Neural progenitor cell (in vitro differentiated cells): ENCODE results near the gene C20orf204. TPM values are rescaled to one million over a fixed set of nuclear protein-coding genes. Genes with fewer than 3 reads are reported as not detected.

Source experiments
- DNase-seq: peaks from one replicate; pipeline ENCODE4 v3.0.0-alpha.2; 2016; ENCODE audit warnings: low spot score
- H2AFZ ChIP-seq: fragments of 200-600 bp; sonication (generic); replicated peaks from 2 replicates; pipeline ENCODE4 v1.6.1; 2016; ENCODE audit warnings: antibody characterized with exemption
- H3F3A ChIP-seq: fragments of 200-600 bp; sonication (generic); 2 replicates; pipeline ENCODE4 v1.6.1; 2016; ENCODE audit warnings: antibody characterized with exemption, low read depth
- H3K27ac ChIP-seq: fragments of 200-600 bp; sonication (generic); 2 replicates; pipeline ENCODE4 v1.5.1; 2016; ENCODE audit warnings: mild to moderate bottlenecking
- H3K27me3 ChIP-seq: fragments of 200-600 bp; sonication (generic); 2 replicates; pipeline ENCODE4 v1.6.1; 2016; ENCODE audit warnings: mild to moderate bottlenecking, moderate library complexity
- H3K36me3 ChIP-seq: fragments of 200-600 bp; sonication (generic); 2 replicates; pipeline ENCODE4 v1.5.1; 2016
- H3K4me1 ChIP-seq: fragments of 200-600 bp; sonication (generic); 2 replicates; pipeline ENCODE4 v1.6.1; 2016; ENCODE audit warnings: mixed run types
- H3K4me2 ChIP-seq: fragments of 200-600 bp; sonication (generic); 2 replicates; pipeline ENCODE4 v1.6.1; 2016
- H3K4me3 ChIP-seq: fragments of 200-600 bp; sonication (generic); 2 replicates; pipeline ENCODE4 v1.5.1; 2016
- H3K79me2 ChIP-seq: fragments of 200-600 bp; sonication (generic); 2 replicates; pipeline ENCODE4 v1.6.1; 2016; ENCODE audit warnings: low read depth
- H3K9ac ChIP-seq: fragments of 200-600 bp; sonication (generic); 2 replicates; pipeline ENCODE4 v1.6.1; 2016
- H3K9me3 ChIP-seq: fragments of 200-600 bp; sonication (generic); 2 replicates; pipeline ENCODE4 v1.5.1; 2016; ENCODE audit warnings: low read depth
- H4K20me1 ChIP-seq: fragments of 200-600 bp; sonication (generic); 2 replicates; pipeline ENCODE4 v1.6.1; 2016; ENCODE audit warnings: low read depth
- H3K27ac Mint-ChIP-seq: 3 replicates; pipeline ENCODE4 v1.8.0; 2021; ENCODE audit warnings: mixed read lengths
- H3K27me3 Mint-ChIP-seq: 2 replicates; pipeline ENCODE4 v1.8.0; 2022; ENCODE audit warnings: low read depth, mild to moderate bottlenecking, inconsistent platforms, moderate library complexity, mixed read lengths; ENCODE audit not compliant: insufficient read depth
- H3K36me3 Mint-ChIP-seq: 3 replicates; pipeline ENCODE4 v1.8.0; 2021; ENCODE audit warnings: mixed read lengths
- H3K4me1 Mint-ChIP-seq: 3 replicates; pipeline ENCODE4 v1.8.0; 2021; ENCODE audit warnings: mixed read lengths
- H3K4me3 Mint-ChIP-seq: 3 replicates; pipeline ENCODE4 v1.8.0; 2021; ENCODE audit warnings: mild to moderate bottlenecking, moderate library complexity, mixed read lengths
- H3K9me3 Mint-ChIP-seq: 3 replicates; pipeline ENCODE4 v1.8.0; 2020; ENCODE audit warnings: mixed read lengths
- CTCF ChIP-seq: fragments of 200-600 bp; sonication (generic); IDR thresholded peaks from 2 replicates; pipeline ENCODE4 v1.5.1; 2017; ENCODE audit warnings: antibody characterized with exemption, mild to moderate bottlenecking
- EZH2 ChIP-seq: fragments of 200-600 bp; sonication (generic); IDR thresholded peaks from 2 replicates; pipeline ENCODE4 v1.6.1; 2017; ENCODE audit warnings: antibody characterized with exemption, mild to moderate bottlenecking, moderate library complexity
- EZH2phosphoT487 ChIP-seq: fragments of 200-600 bp; sonication (generic); IDR thresholded peaks from 2 replicates; pipeline ENCODE4 v1.6.1; 2017; ENCODE audit warnings: antibody characterized with exemption
- total RNA-seq: library from RNA; depleted of rRNA; stranded (reverse); fragments of >200 nt; gene quantifications from 2 replicates; pipeline ENCODE4 v1.2.3, GENCODE V29; 2015; ENCODE audit warnings: low replicate concordance

The C20orf204 gene
- total RNA-seq, 1 donor from 2014 or later = 0.04 TPM

DNA sequence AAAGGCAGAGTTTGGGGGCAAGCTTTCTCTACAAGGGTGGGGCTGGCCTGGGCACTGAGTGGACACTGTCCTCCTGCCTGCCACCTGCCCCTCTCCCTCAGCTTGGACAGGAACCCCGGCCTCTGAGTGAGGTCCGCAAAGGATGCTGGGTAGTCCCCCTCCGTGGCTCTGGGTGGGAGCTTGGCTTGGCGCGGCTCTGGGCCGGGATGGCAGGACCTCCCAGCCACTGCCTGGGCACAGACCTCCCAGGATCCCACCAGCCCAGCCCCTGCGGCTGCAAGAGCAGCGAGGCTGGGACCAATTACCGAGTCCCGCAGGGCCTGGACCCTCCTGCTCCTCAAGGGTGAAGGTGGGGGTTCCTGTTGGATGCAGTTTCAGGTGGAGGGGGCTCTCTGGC lies 16.3 kb downstream of the C20orf204 start:
- Histone ChIP-seq H3K4me1 (peaks cover 8% of the 10 kb centered on the region), H3K9me3 (no peaks in the 10 kb centered on the region), H3K27me3 (peaks cover 60% of the 10 kb centered on the region), H4K20me1 (peaks cover 14% of the 10 kb centered on the region), H3K9ac (no peak overlapping the region), H3K27ac (no peak overlapping the region), H3K79me2 (no peaks in the 10 kb centered on the region), H2AFZ (no peak overlapping the region), H3K4me3 (no peak overlapping the region), H3K36me3 (no peaks in the 10 kb centered on the region), H3K4me2 (no peak overlapping the region), H3F3A (peaks cover 23% of the 10 kb centered on the region)
- TF ChIP-seq EZH2phosphoT487 = no peak
- TF ChIP-seq CTCF = no peak
- no peak for TF ChIP-seq EZH2
- Mint-ChIP-seq H3K9me3 (peaks cover 2% of the 10 kb centered on the region), H3K36me3 (no peaks in the 10 kb centered on the region), H3K4me1 (peaks cover 19% of the 10 kb centered on the region), H3K27ac (no peak overlapping the region), H3K27me3 (peaks cover 26% of the 10 kb centered on the region), H3K4me3 (no peak overlapping the region)
- DNase-seq = no peak

DNA sequence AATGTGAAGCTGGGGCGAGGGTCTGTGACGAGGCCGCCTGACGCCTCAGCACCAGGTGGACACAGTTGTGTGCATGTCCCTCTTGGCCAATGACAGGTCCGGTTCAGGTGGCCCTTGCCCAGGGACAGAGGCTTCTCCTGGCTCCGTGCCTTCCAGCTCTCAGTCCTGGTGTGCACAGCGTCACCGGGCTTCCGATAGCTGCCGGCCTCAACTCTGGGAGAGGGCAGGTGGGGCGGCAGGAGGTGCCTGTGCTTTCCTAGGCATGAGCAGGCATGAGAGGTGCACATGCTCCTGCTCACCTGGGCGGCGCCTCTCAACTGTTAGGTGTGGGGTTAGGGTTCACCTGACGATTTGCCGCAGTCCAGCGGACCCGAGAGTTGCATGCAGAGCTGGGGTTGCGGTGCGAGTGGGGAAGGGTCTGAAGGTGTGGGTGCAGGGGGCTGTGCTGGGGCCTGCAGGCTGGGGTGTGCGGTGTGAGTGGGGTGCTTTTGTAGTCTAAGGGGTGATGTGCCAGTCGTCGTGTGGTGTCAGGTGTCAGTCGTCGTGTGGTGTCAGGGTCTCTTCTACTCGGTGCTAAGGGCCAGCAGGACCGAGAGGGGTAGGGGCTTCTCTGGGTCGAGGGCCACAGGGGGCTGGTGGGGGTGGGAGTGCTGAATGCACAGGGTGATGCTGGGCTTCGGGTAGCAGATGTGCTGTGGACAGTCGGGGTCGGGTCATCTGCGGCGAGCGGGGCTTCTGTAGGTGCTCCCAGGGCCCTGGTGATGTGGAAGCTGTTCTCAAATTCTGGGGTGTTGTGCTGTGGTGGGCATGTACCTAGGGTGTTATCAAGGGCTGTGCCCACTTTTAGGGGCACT lies 17.2 kb downstream of the C20orf204 start:
- Mint-ChIP-seq H3K9me3 (peaks cover 2% of the 10 kb centered on the region), H3K27ac (no peak overlapping the region), H3K4me3 (peak overlapping the region; percentile 71), H3K27me3 (peaks cover 23% of the 10 kb centered on the region), H3K36me3 (no peaks in the 10 kb centered on the region), H3K4me1 (peaks cover 21% of the 10 kb centered on the region)
- no peak overlapping the region for H3K4me3 ChIP-seq
- no peaks in the 10 kb centered on the region for H3K9me3 ChIP-seq
- peaks cover 51% of the 10 kb centered on the region for H3K27me3 ChIP-seq
- H3K27ac ChIP-seq = no peak overlapping the region
- DNase-seq = no peak
- TF ChIP-seq EZH2phosphoT487 (no peak), CTCF (no peak), EZH2 (no peak)
- H3K36me3 ChIP-seq = no peaks in the 10 kb centered on the region
- H2AFZ ChIP-seq = no peak overlapping the region
- peaks cover 15% of the 10 kb centered on the region for H3F3A ChIP-seq
- peaks cover 8% of the 10 kb centered on the region for H3K4me1 ChIP-seq
- H3K4me2 ChIP-seq = no peak overlapping the region
- H3K9ac ChIP-seq = no peak overlapping the region
- no peaks in the 10 kb centered on the region for H3K79me2 ChIP-seq
- peaks cover 5% of the 10 kb centered on the region for H4K20me1 ChIP-seq

DNA sequence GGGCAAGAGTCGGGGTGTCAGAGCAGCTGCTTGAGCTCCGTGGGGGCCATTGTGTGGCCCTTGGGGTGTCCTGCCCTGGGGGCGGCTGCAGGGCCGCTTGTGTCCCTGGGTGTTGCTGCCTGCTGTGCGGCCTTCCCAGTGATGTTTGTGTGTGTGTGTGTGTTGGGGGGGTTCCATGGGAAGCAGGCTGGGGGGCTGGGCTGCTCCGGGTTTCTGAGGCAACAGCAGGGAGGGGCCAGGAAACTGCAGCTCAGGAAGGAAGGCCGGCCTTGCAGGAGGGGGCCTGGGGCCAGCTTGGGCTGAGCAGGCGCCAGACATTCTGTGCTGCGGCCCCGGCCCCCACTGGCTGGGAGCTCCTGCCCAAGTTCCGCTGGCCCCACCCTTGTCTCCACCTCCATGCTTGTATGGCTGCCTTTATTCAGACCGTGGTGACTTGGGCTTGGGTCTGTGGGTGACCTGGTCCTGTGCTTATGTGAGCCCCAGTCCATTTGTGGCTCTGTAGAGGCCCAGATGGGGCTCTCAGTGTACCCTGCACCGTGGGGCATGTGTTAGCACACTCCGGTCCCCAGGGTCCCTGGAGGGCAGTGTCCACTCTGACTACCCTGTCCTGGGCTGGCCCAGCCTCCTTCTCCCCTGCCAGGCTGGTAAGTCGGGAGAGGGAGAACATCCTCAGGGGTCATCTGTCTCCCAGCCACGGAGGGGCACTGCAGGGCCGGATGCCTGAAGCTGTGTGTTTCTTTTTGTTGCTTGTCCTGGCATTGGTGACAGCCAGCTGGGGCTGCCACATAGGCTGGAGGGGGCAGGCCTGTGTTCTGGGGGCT lies 18.1 kb downstream of the C20orf204 start:
- Mint-ChIP-seq H3K36me3 (no peaks in the 10 kb centered on the region), H3K4me3 (no peak overlapping the region), H3K27me3 (peaks cover 23% of the 10 kb centered on the region), H3K27ac (no peak overlapping the region), H3K9me3 (peaks cover 2% of the 10 kb centered on the region), H3K4me1 (peaks cover 21% of the 10 kb centered on the region)
- DNase-seq = peak; percentile 74
- Histone ChIP-seq H3K36me3 (no peaks in the 10 kb centered on the region), H3K4me1 (peaks cover 8% of the 10 kb centered on the region), H3K9me3 (no peaks in the 10 kb centered on the region), H2AFZ (no peak overlapping the region), H4K20me1 (peaks cover 5% of the 10 kb centered on the region), H3K79me2 (no peaks in the 10 kb centered on the region), H3F3A (peaks cover 11% of the 10 kb centered on the region), H3K27me3 (peaks cover 43% of the 10 kb centered on the region), H3K4me2 (no peak overlapping the region), H3K27ac (no peak overlapping the region), H3K4me3 (no peak overlapping the region), H3K9ac (no peak overlapping the region)
- TF ChIP-seq CTCF (peak; percentile 53), EZH2phosphoT487 (no peak)
